K562 (cell line): ENCODE measurements around the gene TNC. TPM values are rescaled to one million over a fixed set of nuclear protein-coding genes. Genes with fewer than 3 reads are reported as not detected.

Experiments used
- ATAC-seq: fragments of 200-7000 bp; cut with Tn5 transposase; 3 replicates; pipeline ENCODE4 v1.9.1; 2020; ENCODE audit warnings: moderate library complexity
- Bru-seq: library from RNA; stranded (reverse); fragments of 400-500 nt; gene quantifications from one replicate; lab custom pipeline; 2021; lab: Mats Ljungman, UMichigan
- BruChase-seq, 2 experiments: library from RNA; stranded (reverse); fragments of 400-500 nt; gene quantifications; one replicate each; lab custom pipeline; 2021; lab: Mats Ljungman, UMichigan
- BruUV-seq: library from RNA; stranded (reverse); fragments of 400-500 nt; replicated peaks from 2 replicates; lab custom pipeline; 2021; lab: Mats Ljungman, UMichigan
- CTCF ChIA-PET: fragments of 300-600 bp; formaldehyde crosslinking; extraction: SDS; loops from one replicate; lab custom pipeline; 2021; ENCODE audit warnings: low intra/inter-chr PET ratio; lab: Yijun Ruan, JAX
- POLR2A ChIA-PET: fragments of 300-600, 350-650 bp; sonication (Branson Sonifier 250); formaldehyde crosslinking; extraction: SDS; loops from one replicate; lab custom pipeline; 2021; ENCODE audit warnings: antibody characterized with exemption, inconsistent platforms; lab: Yijun Ruan, JAX
- DNase-seq, 4 experiments: peaks; one replicate each; pipeline versions ENCODE4 v3.0.0 to v3.0.0-alpha.2; 2011 to 2018; ENCODE audit warnings: low spot score in 3 of 4, mixed read lengths in 3 of 4; ENCODE audit errors: extremely low read depth in 1 of 4
- FAIRE-seq: peaks from 2 replicates; lab custom pipeline; 2011; peaks lifted over from hg19 to GRCh38; lab: Jason Lieb, UNC
- H2AFZ ChIP-seq: 2 replicates; pipeline ENCODE4 v1.6.0; 2011; ENCODE audit warnings: low read depth, low read length, control low read depth, inconsistent platforms
- H3K27ac ChIP-seq: fragments of 200-600 bp; 3 replicates; pipeline ENCODE4 v1.8.0; 2011; ENCODE audit warnings: low read depth, mild to moderate bottlenecking, control low read depth, inconsistent platforms, low read length, moderate library complexity, mixed read lengths; ENCODE audit errors: extremely low read depth
- H3K27me3 ChIP-seq, 2 experiments: fragments of 300-600 bp in 1 of 2; 2 replicates in 1 of 2; 3 replicates in 1 of 2; pipeline versions ENCODE4 v1.6.0 to v1.8.0; 2011; ENCODE audit warnings: inconsistent platforms in 2 of 2, low read length in 2 of 2, mild to moderate bottlenecking in 1 of 2, mixed read lengths in 1 of 2, moderate library complexity in 1 of 2; ENCODE audit not compliant: control insufficient read depth in 2 of 2, insufficient read depth in 2 of 2
- H3K36me3 ChIP-seq: fragments of 300-600 bp; 3 replicates; pipeline ENCODE4 v1.8.0; 2011; ENCODE audit warnings: mild to moderate bottlenecking, low read length, inconsistent platforms; ENCODE audit not compliant: control insufficient read depth, insufficient read depth
- H3K4me1 ChIP-seq, 2 experiments: fragments of 200-600 bp in 1 of 2; replicated peaks in 1 of 2; 2 replicates in 1 of 2; 3 replicates in 1 of 2; pipeline versions ENCODE4 v1.5.1 to v1.8.0; 2011; ENCODE audit warnings: inconsistent platforms in 2 of 2, low read length in 2 of 2, mild to moderate bottlenecking in 1 of 2, mixed read lengths in 1 of 2, moderate library complexity in 1 of 2; ENCODE audit not compliant: control insufficient read depth in 2 of 2, insufficient read depth in 2 of 2
- H3K4me2 ChIP-seq: 2 replicates; pipeline ENCODE4 v1.6.1; 2011; ENCODE audit warnings: low read length, control low read depth, inconsistent platforms, mixed read lengths; ENCODE audit not compliant: insufficient read depth
- H3K4me3 ChIP-seq: fragments of 200-600 bp; sonication (generic), shearing (Covaris generic); 2 replicates; pipeline ENCODE4 v1.5.1; 2016; ENCODE audit warnings: control low read depth, inconsistent platforms
- H3K79me2 ChIP-seq: fragments of 200-600 bp; 3 replicates; pipeline ENCODE4 v1.8.0; 2011; ENCODE audit warnings: low read length, inconsistent platforms; ENCODE audit not compliant: control insufficient read depth, insufficient read depth
- H3K9ac ChIP-seq, 2 experiments: 2 replicates each; pipeline versions ENCODE4 v1.6.0 to v1.6.1; 2011; ENCODE audit warnings: low read depth in 2 of 2, low read length in 2 of 2, control low read depth in 1 of 2, inconsistent platforms in 1 of 2, mild to moderate bottlenecking in 1 of 2, mixed read lengths in 1 of 2; ENCODE audit not compliant: insufficient read depth in 1 of 2
- H3K9me1 ChIP-seq: one replicate; pipeline ENCODE4 v1.6.0; 2011; ENCODE audit warnings: inconsistent platforms, mild to moderate bottlenecking, low read length, moderate library complexity; ENCODE audit not compliant: control insufficient read depth, insufficient read depth
- H3K9me3 ChIP-seq: replicated peaks from 2 replicates; pipeline ENCODE4 v1.5.1; 2011; ENCODE audit warnings: low read depth, low read length, inconsistent platforms; ENCODE audit not compliant: control insufficient read depth, insufficient read depth
- H4K20me1 ChIP-seq: replicated peaks from 2 replicates; pipeline ENCODE4 v1.6.1; 2011; ENCODE audit warnings: low read length, inconsistent platforms, mixed read lengths; ENCODE audit not compliant: control insufficient read depth, insufficient read depth
- ARID3A ChIP-seq: IDR thresholded peaks from 2 replicates; pipeline ENCODE4 v1.6.1; 2012; ENCODE audit warnings: low read depth, low read length, improper control_type of control experiment, borderline replicate concordance
- CXXC5 ChIP-seq: fragments of 250-450 bp; sonication (Bioruptor Pico); IDR thresholded peaks from 2 replicates; pipeline ENCODE4 v1.8.0; 2022; ENCODE audit warnings: inconsistent platforms, mild to moderate bottlenecking, moderate library complexity
- DEAF1 ChIP-seq: fragments of 450-650 bp; formaldehyde crosslinking; IDR thresholded peaks from 2 replicates; pipeline ENCODE4 v1.4.0; 2020; ENCODE audit warnings: mild to moderate bottlenecking, moderate library complexity
- MIER1 ChIP-seq: fragments of 450-650 bp; IDR thresholded peaks from 2 replicates; pipeline ENCODE4 v1.6.1; 2016; ENCODE audit warnings: antibody characterized with exemption, mild to moderate bottlenecking, low read depth
- SAP30 ChIP-seq: fragments of 200-600 bp; sonication (generic); IDR thresholded peaks from 2 replicates; pipeline ENCODE4 v1.6.1; 2012; ENCODE audit warnings: borderline replicate concordance, low read depth, mild to moderate bottlenecking, moderate library complexity, low read length, control low read depth, inconsistent platforms; ENCODE audit not compliant: insufficient read depth, poor library complexity, severe bottlenecking
- SMARCA5 ChIP-seq: fragments of 450-650 bp; IDR thresholded peaks from 2 replicates; pipeline ENCODE4 v1.6.1; 2016
- ZBTB17 ChIP-seq: fragments of 450-650 bp; formaldehyde crosslinking; IDR thresholded peaks from 2 replicates; pipeline ENCODE4 v1.4.0; 2020; ENCODE audit warnings: mild to moderate bottlenecking
- ZNF41 ChIP-seq: fragments of 250-450 bp; sonication (Bioruptor Pico); conservative IDR thresholded peaks from 2 replicates; pipeline ENCODE4 v1.4.0; 2020; ENCODE audit warnings: mild to moderate bottlenecking
- WGBS: fragments of 100-300 bp; shearing (Covaris generic); methylation state at CpG from one replicate; pipeline ENCODE4 v1.1.6; 2016; ENCODE audit warnings: low coverage, mixed read lengths; ENCODE audit not compliant: insufficient coverage; ENCODE audit errors: missing lambda C conversion rate; 5-methylcytosine and 5-hydroxymethylcytosine counted together
- in situ Hi-C: fragments of 300-500 bp; cut with MboI; formaldehyde crosslinking; loops from 4 replicates; pipeline ENCODE4 v1.15.0; 2018; ENCODE audit warnings: inconsistent platforms, mixed read lengths
- intact Hi-C: fragments of 100-400 bp; cut with micrococcal nuclease; formaldehyde crosslinking; loops from 2 replicates; pipeline ENCODE4 v1.14.2; 2022
- long read RNA-seq, 3 experiments: library from polyadenylated mRNA in 2 of 3; library from RNA in 1 of 3; unstranded in 2 of 3; stranded (forward) in 1 of 3; transcript quantifications; one replicate each; pipeline ENCODE4 v2.0.0, GENCODE V29; 2019 to 2022
- polyA minus RNA-seq, 3 experiments: library from RNA; depleted of rRNA, polyadenylated mRNA; stranded (reverse); fragments of >200 nt; gene quantifications; 2 replicates each; pipeline ENCODE4 v1.2.3, GENCODE V29; 2011
- polyA plus RNA-seq, 8 experiments: library from polyadenylated mRNA; depleted of rRNA in 4 of 8; stranded (reverse) in 5 of 8; unstranded in 3 of 8; fragments of >200 nt; fragmentation: Nextera tagmentation in 2 of 8; fragmentation: Illumina TruSeq in 1 of 8; extraction: Ambion mirVana in 2 of 8; extraction: Trizol in 1 of 8; gene quantifications; 2 replicates each; pipeline versions ENCODE4 v1.2.1 to v1.2.3, GENCODE V29; 2011 to 2014; ENCODE audit warnings: inconsistent platforms in 1 of 8, missing spikeins in 1 of 8
- total RNA-seq, 7 experiments: library from RNA; depleted of rRNA in 6 of 7; stranded (reverse); fragments of >200 nt in 6 of 7; fragmentation: Illumina TruSeq in 2 of 7; extraction: Trizol in 2 of 7; gene quantifications; 2 replicates each; pipeline versions ENCODE4 v1.2.1 to v1.2.3, GENCODE V29; 2011 to 2021; ENCODE audit warnings: low replicate concordance in 1 of 7

TNC gene
- 0.05 TPM in 1 of 2 replicates, not detected in the other for total RNA-seq (2011; cell fraction: chromatin; rRNA removed; ENCODE audit: low replicate concordance)
- total RNA-seq (2011; cell fraction: nucleolus; rRNA removed), result 0.17 TPM in 1 of 2 replicates, not detected in the other
- not detected in 2 replicates for total RNA-seq (2011; cell fraction: nucleoplasm; rRNA removed)
- total RNA-seq (2014; rRNA removed), result under 0.01 TPM in 1 of 2 replicates, not detected in the other
- not detected in 2 replicates for total RNA-seq (2014; rRNA removed; fragmentation: Illumina TruSeq; extraction: Trizol)
- total RNA-seq (2015; rRNA removed; fragmentation: Illumina TruSeq; extraction: Trizol), result not detected in 2 replicates
- total RNA-seq (2021), result 0.16 and 0.29 TPM in 2 replicates
- not detected in 2 replicates for polyA plus RNA-seq (2011; rRNA removed)
- polyA plus RNA-seq (2011; cell fraction: cytosol; rRNA removed), result not detected in 2 replicates
- not detected in 2 replicates for polyA plus RNA-seq (2011; cell fraction: nucleus; rRNA removed)
- 1.1 TPM in 1 of 2 replicates, not detected in the other for polyA plus RNA-seq (2012)
- not detected in 2 replicates for polyA plus RNA-seq (2014; fragmentation: Illumina TruSeq; extraction: Trizol)
- not detected for polyA plus RNA-seq (2014; fragmentation: Nextera tagmentation; extraction: Ambion mirVana)
- polyA plus RNA-seq (2014; rRNA removed), result not detected in 2 replicates
- not detected in 2 replicates for polyA minus RNA-seq (2011; rRNA and poly(A)+ RNA removed)
- polyA minus RNA-seq (2011; cell fraction: cytosol; rRNA and poly(A)+ RNA removed), result not detected in 2 replicates
- polyA minus RNA-seq (2011; cell fraction: nucleus; rRNA and poly(A)+ RNA removed), result not detected in 2 replicates
- percentile 2 among the genes with signal in this experiment for Bru-seq, nascent RNA
- BruChase-seq, experiment 1, labeled RNA remaining after a 2-hour chase, result not detected
- percentile 7 among the genes with signal in this experiment for BruChase-seq, experiment 2, labeled RNA remaining after a 6-hour chase
- long read RNA-seq, experiment 1, result 0 reads
- long read RNA-seq, experiment 2, partial matches to known transcripts, result 0 of 1 reads
- long read RNA-seq, experiment 2, other reads (novel, unspliced or antisense), result 1 of 1 reads
- long read RNA-seq, experiment 3, result 0 reads

GRCh38 chr9:115117999-115118878 lies at the start of gene TNC:
Gene TNC, minus strand, starts transcription at chr9:115118157. Its CDS starts 27,139 bp downstream, at chr9:115091018.
- Histone ChIP-seq H3K9ac (no peak within 1 kb of the TSS), H3K9me1 (no peaks in the 10 kb centered on the region), H3K79me2 (no peaks in the 10 kb centered on the region), H3K4me3 (no peak within 1 kb of the TSS), H3K27ac (no peak within 1 kb of the TSS), H3K9me3 (no peaks in the 10 kb centered on the region), H3K4me2 (no peak within 1 kb of the TSS), H4K20me1 (no peaks in the 10 kb centered on the region), H3K27me3 (no peaks in the 10 kb centered on the region), H2AFZ (no peak within 1 kb of the TSS), H3K36me3 (no peaks in the 10 kb centered on the region), H3K4me1 (no peaks in the 10 kb centered on the region)
- ChIA-PET POLR2A (no interaction called here), CTCF (no interaction called here)
- no TSS peak for BruUV-seq
- DNase-seq (peak in 1 of 4 experiments; percentile 4), FAIRE-seq (no peak), ATAC-seq (peak; percentile 26; the same call in 2 of the 3 replicates)
- in situ Hi-C loops (no loop called here), intact Hi-C loops (no loop called here)
- TF ChIP-seq DEAF1 (no peak), ARID3A (no peak), ZBTB17 (CRISPR knock-in tag) (no peak), SMARCA5 (no peak), SAP30 (no peak), ZNF41 (no peak), MIER1 (no peak), CXXC5 (CRISPR knock-in tag) (no peak)
- 1% methylated on average over 34 of the region's 37 CpGs for WGBS
